ENCODE data around the gene CENPVL2.
"Not testable (repeated sequence)": the region's sequence is repeated elsewhere in the genome, so short reads cannot be mapped to it uniquely, and the experiment has no call there.

CENPVL2 gene

DNA sequence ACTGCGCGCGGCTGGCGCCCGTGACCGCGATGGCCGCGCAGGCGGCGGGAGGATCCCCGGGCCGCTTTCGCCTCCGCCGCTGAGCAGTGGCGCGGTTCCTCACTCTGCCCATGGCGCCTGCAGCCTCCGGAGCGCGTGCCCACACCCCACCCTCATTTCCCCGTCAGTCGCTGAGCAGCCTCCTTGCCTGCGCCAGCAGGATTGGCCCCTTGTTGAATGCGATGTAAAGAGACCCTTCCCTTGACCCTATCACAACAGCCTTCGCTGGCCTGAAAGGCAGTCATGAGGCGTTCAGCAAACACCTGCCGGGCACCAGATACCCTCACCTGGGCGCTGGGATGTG is at the start of gene CENPVL2:
Gene CENPVL2, minus strand, starts transcription at position 112 of the 343 bp plus-strand sequence. Its CDS starts 0 bp downstream, at position 112.
- DNase-seq: not testable (repeated sequence)

DNA sequence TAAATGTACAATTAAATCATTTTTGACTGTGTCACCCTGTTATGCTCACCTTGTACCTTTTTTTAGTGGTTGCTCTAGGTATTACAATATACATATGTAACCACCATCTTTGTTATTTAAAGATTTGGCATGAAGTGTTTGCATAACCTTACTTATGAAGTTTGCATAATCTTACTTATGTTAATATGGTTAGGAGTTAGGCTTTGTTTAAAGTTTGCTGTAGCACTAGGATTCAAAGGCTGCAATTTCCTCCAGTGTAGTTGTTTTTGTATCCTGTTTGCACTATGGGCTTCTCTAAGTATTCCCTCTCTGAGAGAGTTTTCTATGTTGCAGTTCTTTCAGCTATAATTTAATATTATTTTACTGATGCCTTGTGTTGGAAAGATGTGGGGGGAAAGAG is 45.6 kb upstream of the CENPVL2 start:
- DNase-seq: no peak

DNA sequence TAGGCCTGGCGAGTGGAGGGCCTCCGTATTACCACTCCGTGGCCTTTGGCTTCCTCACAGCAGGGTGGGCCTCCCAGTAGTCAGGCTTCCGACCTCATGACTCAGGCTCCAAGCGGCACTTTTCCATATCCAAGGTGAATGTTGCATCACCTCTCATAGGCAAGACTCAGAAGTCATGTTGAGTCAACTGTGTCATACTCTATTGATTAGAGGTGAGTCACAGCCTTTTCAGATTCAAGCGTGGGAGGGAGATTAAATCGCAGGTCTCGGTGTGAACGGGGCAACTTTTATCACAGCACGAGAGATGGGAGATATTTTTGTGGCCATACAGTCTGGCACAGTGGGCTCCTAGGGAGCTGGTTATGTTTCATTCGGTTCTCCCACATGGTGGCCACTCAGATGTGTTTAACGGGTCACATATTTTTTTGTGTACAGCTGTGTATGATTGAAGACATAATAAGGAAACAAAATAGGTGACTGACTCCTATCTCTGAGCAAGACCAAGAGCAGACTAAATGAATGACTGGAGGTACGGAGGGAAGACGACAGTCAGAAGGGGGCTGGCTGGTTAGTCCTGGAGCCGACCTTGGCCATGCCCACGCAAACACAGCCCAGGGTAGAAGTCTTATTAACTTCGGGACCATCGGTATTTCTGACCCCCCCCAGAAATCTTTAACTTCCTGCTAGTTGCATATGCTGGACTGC is 30.5 kb upstream of the CENPVL2 start:
- not testable (repeated sequence) for DNase-seq

DNA sequence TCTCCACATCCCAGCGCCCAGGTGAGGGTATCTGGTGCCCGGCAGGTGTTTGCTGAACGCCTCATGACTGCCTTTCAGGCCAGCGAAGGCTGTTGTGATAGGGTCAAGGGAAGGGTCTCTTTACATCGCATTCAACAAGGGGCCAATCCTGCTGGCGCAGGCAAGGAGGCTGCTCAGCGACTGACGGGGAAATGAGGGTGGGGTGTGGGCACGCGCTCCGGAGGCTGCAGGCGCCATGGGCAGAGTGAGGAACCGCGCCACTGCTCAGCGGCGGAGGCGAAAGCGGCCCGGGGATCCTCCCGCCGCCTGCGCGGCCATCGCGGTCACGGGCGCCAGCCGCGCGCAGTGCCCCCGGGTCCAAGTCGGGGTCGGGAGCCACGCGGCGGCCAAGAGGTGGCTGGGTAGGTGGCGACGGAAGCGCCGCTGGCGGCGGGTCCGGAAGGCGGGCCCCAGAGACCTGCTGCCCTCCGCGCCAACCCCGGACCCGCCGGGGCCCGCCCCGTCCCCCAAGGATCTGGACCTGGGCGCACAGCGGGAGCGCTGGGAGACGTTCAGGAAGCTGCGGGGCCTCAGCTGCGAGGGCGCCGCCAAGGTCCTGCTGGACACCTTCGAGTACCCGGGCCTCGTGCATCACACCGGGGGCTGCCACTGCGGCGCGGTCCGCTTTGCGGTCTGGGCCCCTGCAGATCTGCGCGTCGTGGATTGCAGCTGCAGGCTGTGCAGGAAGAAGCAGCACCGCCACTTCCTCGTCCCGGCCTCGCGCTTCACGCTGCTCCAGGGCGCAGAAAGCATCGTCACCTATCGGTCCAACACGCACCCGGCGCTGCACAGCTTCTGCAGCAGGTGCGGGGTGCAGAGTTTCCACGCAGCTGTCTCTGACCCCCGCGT is 27.9 kb upstream of the CENPVL2 start, which contains the start of gene CENPVL1:
Gene CENPVL1, plus strand, starts transcription at position 236 of the 888 bp plus-strand sequence. Its CDS starts 0 bp downstream, at position 236.
- not testable (repeated sequence) for DNase-seq

DNA sequence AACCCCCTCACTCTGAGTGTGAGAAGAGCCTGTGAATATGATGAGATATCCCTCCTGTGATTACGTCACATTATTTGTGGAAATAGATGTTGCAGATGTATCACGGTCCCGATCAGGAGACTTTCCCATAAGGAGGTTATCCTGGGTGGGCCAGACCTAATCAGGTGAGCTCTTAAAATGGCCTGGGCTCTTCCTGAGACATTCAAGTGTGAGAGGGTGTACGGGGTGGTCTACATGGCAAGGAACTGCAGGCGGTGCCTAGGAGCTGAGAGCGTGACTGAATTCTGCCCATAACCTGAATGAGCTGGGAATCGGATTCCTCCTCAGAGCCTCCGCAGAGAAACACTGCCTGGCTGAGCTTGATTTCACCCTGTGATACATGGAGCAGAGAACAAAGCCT is 14.8 kb upstream of the CENPVL2 start:
- no peak for DNase-seq

DNA sequence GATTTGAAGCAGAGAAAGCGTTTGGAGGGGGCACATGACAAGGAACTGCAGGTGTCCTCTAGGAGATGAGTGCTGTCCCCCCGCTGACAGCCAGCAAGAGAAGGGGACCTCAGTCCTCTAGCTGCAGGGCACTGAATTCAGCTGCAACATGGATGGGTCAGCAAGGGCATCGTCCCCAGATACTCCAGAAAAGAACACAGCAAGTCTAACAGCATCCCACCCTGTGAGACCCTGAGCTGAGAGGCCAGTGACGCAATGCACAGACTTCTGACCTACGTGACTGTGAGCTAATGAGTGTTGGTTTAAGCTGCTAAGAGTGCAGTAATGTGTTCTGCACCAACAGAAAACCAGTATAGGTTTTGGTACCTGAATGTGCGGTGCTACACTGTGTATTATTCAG is 11.6 kb upstream of the CENPVL2 start:
- no peak for DNase-seq

DNA sequence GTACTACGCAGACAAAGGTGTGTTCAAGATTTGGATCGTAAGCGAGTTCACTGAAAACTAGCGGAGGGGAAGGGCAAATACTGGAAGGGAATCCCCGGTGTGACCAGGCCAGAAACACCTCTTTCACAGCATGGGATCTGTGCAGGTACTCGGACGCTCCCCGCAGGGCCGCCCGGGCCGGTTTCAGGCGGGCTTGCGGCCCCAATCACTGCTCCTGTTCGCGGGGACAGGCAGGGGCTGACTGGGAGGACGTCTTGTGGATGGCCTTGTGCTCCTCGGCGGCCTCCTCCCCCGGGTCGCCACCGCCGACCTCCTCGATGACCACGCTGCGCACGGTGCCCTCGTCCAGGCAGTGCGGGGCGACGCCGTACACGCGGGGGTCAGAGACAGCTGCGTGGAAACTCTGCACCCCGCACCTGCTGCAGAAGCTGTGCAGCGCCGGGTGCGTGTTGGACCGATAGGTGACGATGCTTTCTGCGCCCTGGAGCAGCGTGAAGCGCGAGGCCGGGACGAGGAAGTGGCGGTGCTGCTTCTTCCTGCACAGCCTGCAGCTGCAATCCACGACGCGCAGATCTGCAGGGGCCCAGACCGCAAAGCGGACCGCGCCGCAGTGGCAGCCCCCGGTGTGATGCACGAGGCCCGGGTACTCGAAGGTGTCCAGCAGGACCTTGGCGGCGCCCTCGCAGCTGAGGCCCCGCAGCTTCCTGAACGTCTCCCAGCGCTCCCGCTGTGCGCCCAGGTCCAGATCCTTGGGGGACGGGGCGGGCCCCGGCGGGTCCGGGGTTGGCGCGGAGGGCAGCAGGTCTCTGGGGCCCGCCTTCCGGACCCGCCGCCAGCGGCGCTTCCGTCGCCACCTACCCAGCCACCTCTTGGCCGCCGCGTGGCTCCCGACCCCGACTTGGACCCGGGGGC is 567 bp downstream of the CENPVL2 start:
- not testable (repeated sequence) for DNase-seq

DNA sequence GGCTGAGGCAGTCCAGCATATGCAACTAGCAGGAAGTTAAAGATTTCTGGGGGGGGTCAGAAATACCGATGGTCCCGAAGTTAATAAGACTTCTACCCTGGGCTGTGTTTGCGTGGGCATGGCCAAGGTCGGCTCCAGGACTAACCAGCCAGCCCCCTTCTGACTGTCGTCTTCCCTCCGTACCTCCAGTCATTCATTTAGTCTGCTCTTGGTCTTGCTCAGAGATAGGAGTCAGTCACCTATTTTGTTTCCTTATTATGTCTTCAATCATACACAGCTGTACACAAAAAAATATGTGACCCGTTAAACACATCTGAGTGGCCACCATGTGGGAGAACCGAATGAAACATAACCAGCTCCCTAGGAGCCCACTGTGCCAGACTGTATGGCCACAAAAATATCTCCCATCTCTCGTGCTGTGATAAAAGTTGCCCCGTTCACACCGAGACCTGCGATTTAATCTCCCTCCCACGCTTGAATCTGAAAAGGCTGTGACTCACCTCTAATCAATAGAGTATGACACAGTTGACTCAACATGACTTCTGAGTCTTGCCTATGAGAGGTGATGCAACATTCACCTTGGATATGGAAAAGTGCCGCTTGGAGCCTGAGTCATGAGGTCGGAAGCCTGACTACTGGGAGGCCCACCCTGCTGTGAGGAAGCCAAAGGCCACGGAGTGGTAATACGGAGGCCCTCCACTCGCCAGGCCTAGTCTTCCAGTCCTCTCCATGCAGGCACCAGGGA is 2.8 kb downstream of the CENPVL2 start:
- not testable (repeated sequence) for DNase-seq

DNA sequence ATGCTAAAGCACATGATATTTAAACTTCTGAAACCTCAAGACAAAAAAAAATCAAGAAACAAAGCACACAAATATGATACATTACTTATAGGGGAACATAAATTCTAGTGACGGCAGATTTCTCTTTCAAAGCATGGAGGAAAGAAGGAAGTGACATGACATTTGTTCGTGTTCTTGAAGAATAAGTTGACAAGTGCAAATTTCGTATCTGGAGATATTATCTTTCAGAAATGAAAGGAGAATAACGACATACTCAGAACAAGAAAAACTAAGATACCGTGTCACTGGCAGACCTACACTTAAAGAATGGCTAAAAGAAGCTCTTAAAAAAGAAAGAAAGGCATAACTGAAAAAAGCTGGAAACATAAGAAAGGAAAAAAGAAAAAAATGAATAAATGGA is 16.6 kb downstream of the CENPVL2 start:
- no peak for DNase-seq

DNA sequence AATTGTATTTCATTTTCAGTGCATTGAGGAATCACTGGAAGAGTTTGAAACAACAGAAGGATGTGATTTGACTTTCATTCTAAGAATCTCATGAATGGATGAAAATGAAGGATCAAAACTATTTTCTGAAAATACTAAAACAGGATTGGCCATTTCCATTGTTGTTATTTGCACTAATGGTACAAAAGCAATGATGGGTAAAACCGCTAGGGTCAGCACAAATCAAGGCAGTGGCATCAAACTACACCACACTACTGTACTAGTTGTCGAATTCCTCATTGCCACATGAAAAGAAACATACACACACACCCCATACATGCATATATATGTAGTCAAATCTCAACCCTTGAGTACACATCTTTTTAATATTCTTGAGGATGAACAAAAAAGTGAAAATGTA is 39.3 kb downstream of the CENPVL2 start:
- no peak for DNase-seq

DNA sequence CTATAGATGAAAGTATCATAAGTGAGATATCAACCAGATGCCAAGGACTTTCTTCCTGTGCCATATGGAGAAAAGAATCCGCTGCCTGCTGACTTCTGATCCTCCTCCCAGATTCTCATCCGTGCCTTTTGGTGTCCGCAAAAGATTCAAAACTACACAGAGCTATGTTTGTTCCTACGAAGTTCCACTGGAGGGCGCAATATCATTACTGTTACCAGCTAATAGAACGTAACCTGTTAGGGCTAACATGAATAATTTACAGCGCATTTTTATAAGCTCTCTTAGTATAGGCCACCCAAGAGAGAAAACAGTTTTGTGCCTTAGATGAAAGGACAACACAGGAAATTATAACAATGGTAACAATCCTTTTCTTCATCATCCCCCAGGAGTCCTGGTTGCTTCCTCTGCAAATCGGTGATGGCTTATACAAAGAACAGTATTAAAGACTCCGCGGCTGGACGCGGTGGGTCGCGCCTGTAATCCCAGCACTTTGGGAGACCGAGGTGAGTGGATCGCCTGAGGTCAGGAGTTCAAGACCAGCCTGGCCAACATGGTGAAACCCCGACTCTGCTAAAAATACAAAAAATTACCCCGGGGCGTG is 41.1 kb downstream of the CENPVL2 start:
- no peak for DNase-seq

DNA sequence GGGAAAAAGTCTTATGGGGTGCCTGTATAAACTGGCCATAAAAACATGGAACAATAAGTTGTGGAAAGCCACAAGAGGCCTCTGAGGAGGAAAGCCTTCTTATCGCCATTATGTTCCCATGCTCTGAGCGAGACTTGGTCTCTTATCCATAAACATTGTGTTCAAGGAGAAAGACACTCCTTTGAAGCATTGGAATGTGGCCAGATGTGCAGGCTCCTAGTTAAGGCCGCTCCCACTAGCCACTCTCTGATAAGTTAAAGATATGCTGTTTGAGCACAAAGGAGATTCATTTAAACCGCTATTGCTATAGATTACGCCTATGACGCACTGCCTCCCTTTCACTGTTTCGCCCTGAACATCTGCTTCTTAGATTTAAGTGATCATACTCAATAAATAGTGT is 46.1 kb downstream of the CENPVL2 start:
- not testable (repeated sequence) for DNase-seq
